ENCODE results near the gene CDK16.

Gene CDK16

DNA sequence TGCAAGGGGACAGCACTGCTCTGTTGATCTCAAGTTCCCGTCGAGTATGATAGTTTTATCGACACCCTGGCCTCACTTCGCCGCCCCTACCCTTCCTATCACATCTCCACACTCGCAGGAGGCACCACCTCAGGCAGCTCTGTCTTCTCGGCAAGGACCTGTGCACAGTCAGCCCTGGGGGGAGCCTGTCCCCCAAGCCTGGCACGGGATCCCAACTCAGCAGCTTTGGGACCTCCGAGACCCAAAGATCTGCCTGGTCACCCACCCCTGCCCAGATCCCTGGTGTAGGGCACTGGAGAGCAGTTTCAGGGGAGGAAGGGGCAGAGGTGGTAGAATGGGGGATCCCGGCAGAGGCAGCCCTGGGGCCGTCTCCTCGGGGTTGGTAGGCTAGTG is 42.9 kb upstream of the CDK16 start:
- H3K27ac ChIP-seq (ENCODE audit: low read depth, low read length, severe bottlenecking): no peak overlapping the region
- H3K4me1 ChIP-seq (ENCODE audit: control insufficient read depth, insufficient read depth, low read length, poor library complexity, severe bottlenecking): no peaks in the 10 kb centered on the region
- no peaks in the 10 kb centered on the region for H3K9me3 ChIP-seq (ENCODE audit: control insufficient read depth, low read length)
- WGBS, 2 experiments (ENCODE audit: insufficient coverage in 2 of 2): 96 to 100% methylated on average over 2 to 11 of the region's 12 CpGs
- H3K36me3 ChIP-seq (ENCODE audit: control insufficient read depth, insufficient read depth, low read length): peaks cover 59% of the 10 kb centered on the region
- no peak overlapping the region for H3K4me3 ChIP-seq (ENCODE audit: extremely low read depth, insufficient read depth, low read length, poor library complexity, severe bottlenecking)

DNA sequence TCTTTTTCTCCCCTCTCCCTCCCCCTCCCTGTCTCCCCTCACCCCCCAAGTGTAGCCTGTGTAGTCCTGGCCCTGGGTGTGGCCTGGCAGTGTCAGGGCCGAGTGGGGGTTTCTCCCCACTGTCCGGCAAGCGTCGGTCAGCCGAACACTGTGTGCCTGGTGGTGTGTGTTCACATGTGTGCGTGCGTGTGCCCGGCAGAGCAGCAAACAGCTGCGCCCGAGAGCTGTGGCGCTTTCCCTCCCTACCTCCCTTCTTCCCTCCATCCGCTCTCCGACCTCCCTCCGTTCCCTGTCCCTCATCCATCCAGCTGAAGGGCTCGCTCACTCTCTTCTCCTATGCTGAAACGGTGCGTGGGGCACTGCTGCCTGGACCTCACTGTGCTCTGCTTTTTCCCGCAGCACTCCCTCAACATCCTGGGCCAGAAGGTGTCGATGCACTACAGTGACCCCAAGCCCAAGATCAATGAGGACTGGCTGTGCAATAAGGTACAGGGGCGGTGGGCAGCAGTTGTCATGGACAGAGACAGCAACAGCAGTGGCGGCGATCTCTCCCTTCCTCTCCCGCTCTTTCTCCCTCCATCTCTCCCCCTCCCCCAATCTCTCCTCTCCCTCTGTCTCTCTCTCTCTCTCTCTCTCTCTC is 42.3 kb upstream of the CDK16 start:
- H3K4me1 ChIP-seq (ENCODE audit: control insufficient read depth, insufficient read depth, low read length, poor library complexity, severe bottlenecking): no peaks in the 10 kb centered on the region
- H3K36me3 ChIP-seq (ENCODE audit: control insufficient read depth, insufficient read depth, low read length): peaks cover 63% of the 10 kb centered on the region
- no peak overlapping the region for H3K27ac ChIP-seq (ENCODE audit: low read depth, low read length, severe bottlenecking)
- WGBS, 2 experiments (ENCODE audit: insufficient coverage in 2 of 2): 96 to 97% methylated on average over 13 to 15 of the region's 23 CpGs
- no peaks in the 10 kb centered on the region for H3K9me3 ChIP-seq (ENCODE audit: control insufficient read depth, low read length)
- no peak overlapping the region for H3K4me3 ChIP-seq (ENCODE audit: extremely low read depth, insufficient read depth, low read length, poor library complexity, severe bottlenecking)

DNA sequence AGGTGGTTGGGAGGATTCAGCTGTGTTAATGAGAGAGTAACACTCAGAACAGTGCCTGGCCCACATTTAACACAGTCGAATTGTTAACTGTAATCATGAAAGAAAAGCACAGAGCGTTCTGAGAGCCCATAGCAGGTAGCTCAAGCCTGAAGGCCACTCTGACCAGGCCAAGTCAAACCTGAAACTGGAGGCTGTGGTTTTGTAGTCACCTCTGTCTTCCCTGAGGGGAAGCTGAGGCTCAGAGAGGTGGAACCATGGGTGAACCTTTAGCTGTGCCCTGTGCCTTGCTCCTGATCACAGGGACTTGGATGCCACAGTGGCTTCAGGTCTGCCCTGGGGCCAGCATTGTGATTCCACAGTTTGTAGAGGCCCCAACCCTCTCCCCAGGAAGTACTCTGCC is 41.4 kb upstream of the CDK16 start:
- no peak overlapping the region for H3K27ac ChIP-seq (ENCODE audit: low read depth, low read length, severe bottlenecking)
- H3K36me3 ChIP-seq (ENCODE audit: control insufficient read depth, insufficient read depth, low read length): peaks cover 64% of the 10 kb centered on the region
- H3K9me3 ChIP-seq (ENCODE audit: control insufficient read depth, low read length): no peaks in the 10 kb centered on the region
- H3K4me1 ChIP-seq (ENCODE audit: control insufficient read depth, insufficient read depth, low read length, poor library complexity, severe bottlenecking): no peaks in the 10 kb centered on the region
- no peak overlapping the region for H3K4me3 ChIP-seq (ENCODE audit: extremely low read depth, insufficient read depth, low read length, poor library complexity, severe bottlenecking)
- WGBS, 2 experiments (ENCODE audit: insufficient coverage in 2 of 2): 0% methylated on average over 1 of the region's 2 CpGs

DNA sequence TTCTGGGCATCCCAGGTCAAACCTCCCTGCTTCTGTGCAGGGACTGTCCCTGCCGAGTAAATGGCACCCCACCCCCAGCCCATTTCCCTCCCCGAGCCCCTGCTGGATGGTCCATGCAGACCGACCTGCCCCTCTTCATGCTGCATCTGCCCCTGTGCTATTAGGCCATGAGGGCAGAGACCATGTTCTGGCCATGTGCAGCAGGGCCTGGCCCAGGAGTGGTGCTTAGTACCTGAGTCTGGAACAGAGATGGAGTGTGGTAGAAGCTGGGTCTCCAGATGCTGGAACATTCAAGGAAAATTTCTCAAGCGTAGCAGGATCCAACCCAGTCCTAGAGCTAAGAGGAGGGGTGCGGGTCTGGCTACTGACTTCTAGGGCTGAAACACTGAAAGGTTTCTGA is 40.1 kb upstream of the CDK16 start:
- Histone ChIP-seq H3K9me3 (ENCODE audit: control insufficient read depth, low read length) (no peaks in the 10 kb centered on the region), H3K36me3 (ENCODE audit: control insufficient read depth, insufficient read depth, low read length) (peaks cover 61% of the 10 kb centered on the region), H3K4me3 (ENCODE audit: extremely low read depth, insufficient read depth, low read length, poor library complexity, severe bottlenecking) (no peak overlapping the region), H3K27ac (ENCODE audit: low read depth, low read length, severe bottlenecking) (no peak overlapping the region), H3K4me1 (ENCODE audit: control insufficient read depth, insufficient read depth, low read length, poor library complexity, severe bottlenecking) (no peaks in the 10 kb centered on the region)
- WGBS, 2 experiments (ENCODE audit: insufficient coverage in 2 of 2): 91 to 92% methylated on average over 3 of the region's 5 CpGs

DNA sequence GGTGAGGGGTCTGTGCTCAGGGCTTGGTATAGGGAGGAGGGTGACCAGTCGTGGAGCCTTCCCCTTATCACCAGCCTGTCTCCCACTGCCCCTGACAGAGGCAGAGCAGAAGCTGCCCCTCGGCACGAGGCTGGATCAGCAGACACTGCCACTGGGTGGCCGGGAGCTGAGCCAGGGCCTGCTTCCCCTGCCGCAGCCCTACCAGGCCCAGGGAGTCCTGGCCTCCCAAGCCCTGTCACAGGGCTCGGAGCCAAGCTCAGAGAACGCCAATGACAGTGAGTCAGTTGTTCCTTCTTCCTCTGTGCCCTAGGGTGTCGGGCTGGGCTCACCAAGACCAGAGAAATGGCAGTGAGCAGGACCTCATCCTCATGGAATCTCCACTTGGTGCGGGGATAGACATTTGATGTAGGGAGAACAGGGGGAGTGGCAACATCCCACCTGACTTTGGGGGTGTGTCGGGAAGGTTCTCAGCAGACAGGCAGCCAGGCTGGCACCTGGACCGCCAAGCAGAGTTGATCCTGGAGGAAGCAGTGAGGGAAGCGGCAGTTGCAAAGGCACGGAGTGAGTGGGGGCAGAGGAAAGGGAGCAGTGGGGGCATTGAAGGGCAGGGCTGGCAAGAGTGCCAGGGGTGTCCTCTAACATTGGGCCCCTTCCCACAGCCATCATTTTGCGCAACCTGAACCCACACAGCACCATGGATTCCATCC is 39.1 kb upstream of the CDK16 start:
- H3K4me1 ChIP-seq (ENCODE audit: control insufficient read depth, insufficient read depth, low read length, poor library complexity, severe bottlenecking): no peaks in the 10 kb centered on the region
- peaks cover 60% of the 10 kb centered on the region for H3K36me3 ChIP-seq (ENCODE audit: control insufficient read depth, insufficient read depth, low read length)
- WGBS, 2 experiments (ENCODE audit: insufficient coverage in 2 of 2): 79 to 90% methylated on average over 2 to 9 of the region's 14 CpGs
- no peak overlapping the region for H3K27ac ChIP-seq (ENCODE audit: low read depth, low read length, severe bottlenecking)
- H3K4me3 ChIP-seq (ENCODE audit: extremely low read depth, insufficient read depth, low read length, poor library complexity, severe bottlenecking): no peak overlapping the region
- no peaks in the 10 kb centered on the region for H3K9me3 ChIP-seq (ENCODE audit: control insufficient read depth, low read length)

DNA sequence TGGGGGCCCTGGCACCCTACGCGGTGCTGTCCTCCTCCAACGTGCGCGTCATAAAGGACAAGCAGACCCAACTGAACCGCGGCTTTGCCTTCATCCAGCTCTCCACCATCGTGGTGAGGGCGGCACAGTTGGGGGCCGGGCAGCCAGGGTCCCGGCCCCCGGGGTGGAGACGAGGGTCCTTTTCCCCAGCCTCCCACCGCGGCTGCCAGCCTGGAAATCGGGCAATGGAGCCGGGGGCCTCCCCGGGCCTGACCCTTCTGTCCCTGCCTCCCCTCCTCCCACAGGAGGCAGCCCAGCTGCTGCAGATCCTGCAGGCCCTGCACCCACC is 38.6 kb upstream of the CDK16 start:
- H3K4me1 ChIP-seq (ENCODE audit: control insufficient read depth, insufficient read depth, low read length, poor library complexity, severe bottlenecking): no peaks in the 10 kb centered on the region
- peaks cover 61% of the 10 kb centered on the region for H3K36me3 ChIP-seq (ENCODE audit: control insufficient read depth, insufficient read depth, low read length)
- no peaks in the 10 kb centered on the region for H3K9me3 ChIP-seq (ENCODE audit: control insufficient read depth, low read length)
- no peak overlapping the region for H3K4me3 ChIP-seq (ENCODE audit: extremely low read depth, insufficient read depth, low read length, poor library complexity, severe bottlenecking)
- H3K27ac ChIP-seq (ENCODE audit: low read depth, low read length, severe bottlenecking): no peak overlapping the region
- WGBS, 2 experiments (ENCODE audit: insufficient coverage in 2 of 2): 95 to 100% methylated on average over 3 to 10 of the region's 18 CpGs

DNA sequence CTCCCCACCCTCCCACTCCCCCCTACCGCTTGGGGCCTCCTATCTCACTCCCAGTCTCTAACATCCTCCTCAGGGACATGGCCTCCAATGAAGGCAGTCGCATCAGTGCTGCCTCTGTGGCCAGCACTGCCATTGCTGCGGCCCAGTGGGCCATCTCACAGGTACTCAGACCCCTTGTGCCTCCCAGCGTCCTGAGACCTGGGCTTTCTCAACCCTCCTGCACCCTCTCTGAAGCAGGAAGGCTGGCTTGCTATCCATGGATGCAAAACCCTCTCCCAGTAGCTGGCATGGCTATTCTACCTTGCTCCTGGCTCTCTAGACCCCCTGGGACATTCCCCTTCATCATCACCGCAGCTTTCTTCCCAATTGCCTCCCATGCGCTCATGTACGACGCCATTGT is 38.1 kb upstream of the CDK16 start:
- Histone ChIP-seq H3K27ac (ENCODE audit: low read depth, low read length, severe bottlenecking) (no peak overlapping the region), H3K4me3 (ENCODE audit: extremely low read depth, insufficient read depth, low read length, poor library complexity, severe bottlenecking) (no peak overlapping the region), H3K9me3 (ENCODE audit: control insufficient read depth, low read length) (no peaks in the 10 kb centered on the region), H3K36me3 (ENCODE audit: control insufficient read depth, insufficient read depth, low read length) (peaks cover 58% of the 10 kb centered on the region), H3K4me1 (ENCODE audit: control insufficient read depth, insufficient read depth, low read length, poor library complexity, severe bottlenecking) (no peaks in the 10 kb centered on the region)
- no CpG with 5 or more reads among the region's 8 CpGs for WGBS, 2 experiments (ENCODE audit: insufficient coverage in 2 of 2)

DNA sequence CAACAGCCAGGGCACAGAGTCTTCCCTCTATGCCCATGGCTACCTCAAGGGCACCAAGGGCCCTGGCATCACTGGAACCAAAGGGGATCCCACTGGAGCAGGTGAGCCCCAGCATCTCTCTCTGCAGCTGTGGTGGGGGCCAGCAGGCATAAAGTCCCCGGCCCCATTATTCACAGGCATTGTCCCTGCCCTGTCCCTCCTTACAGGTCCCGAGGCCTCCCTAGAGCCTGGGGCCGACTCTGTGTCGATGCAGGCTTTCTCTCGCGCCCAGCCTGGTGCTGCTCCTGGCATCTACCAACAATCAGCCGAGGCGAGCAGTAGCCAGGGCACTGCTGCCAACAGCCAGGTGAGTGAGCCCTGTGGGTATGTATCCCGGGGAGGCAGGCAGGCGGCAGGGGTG is 37.2 kb upstream of the CDK16 start:
- H3K27ac ChIP-seq (ENCODE audit: low read depth, low read length, severe bottlenecking): no peak overlapping the region
- H3K4me1 ChIP-seq (ENCODE audit: control insufficient read depth, insufficient read depth, low read length, poor library complexity, severe bottlenecking): no peaks in the 10 kb centered on the region
- no peak overlapping the region for H3K4me3 ChIP-seq (ENCODE audit: extremely low read depth, insufficient read depth, low read length, poor library complexity, severe bottlenecking)
- peaks cover 62% of the 10 kb centered on the region for H3K36me3 ChIP-seq (ENCODE audit: control insufficient read depth, insufficient read depth, low read length)
- WGBS, 2 experiments (ENCODE audit: insufficient coverage in 2 of 2): 98 to 100% methylated on average over 6 to 9 of the region's 10 CpGs
- H3K9me3 ChIP-seq (ENCODE audit: control insufficient read depth, low read length): no peaks in the 10 kb centered on the region

DNA sequence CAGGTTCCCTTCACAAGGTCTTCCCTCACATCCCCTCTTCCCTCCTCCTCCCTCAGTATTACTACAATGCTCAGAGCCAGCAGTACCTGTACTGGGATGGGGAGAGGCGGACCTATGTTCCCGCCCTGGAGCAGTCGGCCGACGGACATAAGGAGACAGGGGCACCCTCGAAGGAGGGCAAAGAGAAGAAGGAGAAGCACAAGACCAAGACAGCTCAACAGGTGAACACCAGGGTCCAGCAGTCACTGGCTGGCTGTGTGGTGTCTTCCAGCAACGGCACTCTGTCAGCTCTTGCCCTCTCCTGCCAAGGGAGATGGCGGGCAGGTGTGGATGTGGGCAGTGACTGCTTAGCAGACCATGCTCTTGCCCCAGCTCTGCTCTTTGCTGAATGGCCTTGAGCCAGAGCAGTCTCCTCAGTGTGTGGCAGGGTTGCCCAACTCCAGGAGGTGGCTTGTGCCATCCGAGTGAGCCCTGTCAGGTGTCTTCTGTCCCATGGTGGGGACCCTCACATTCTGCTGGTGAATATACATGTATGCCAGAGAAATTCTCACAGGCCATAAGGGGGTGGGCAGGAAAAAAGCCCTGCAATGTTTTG is 36.3 kb upstream of the CDK16 start:
- H3K4me3 ChIP-seq (ENCODE audit: extremely low read depth, insufficient read depth, low read length, poor library complexity, severe bottlenecking): no peak overlapping the region
- H3K36me3 ChIP-seq (ENCODE audit: control insufficient read depth, insufficient read depth, low read length): peaks cover 66% of the 10 kb centered on the region
- no peaks in the 10 kb centered on the region for H3K4me1 ChIP-seq (ENCODE audit: control insufficient read depth, insufficient read depth, low read length, poor library complexity, severe bottlenecking)
- no peak overlapping the region for H3K27ac ChIP-seq (ENCODE audit: low read depth, low read length, severe bottlenecking)
- H3K9me3 ChIP-seq (ENCODE audit: control insufficient read depth, low read length): no peaks in the 10 kb centered on the region
- WGBS, 2 experiments (ENCODE audit: insufficient coverage in 2 of 2): 98% methylated on average over 6 of the region's 9 CpGs; no CpG with 5 or more reads in 1 of the 2 experiments

DNA sequence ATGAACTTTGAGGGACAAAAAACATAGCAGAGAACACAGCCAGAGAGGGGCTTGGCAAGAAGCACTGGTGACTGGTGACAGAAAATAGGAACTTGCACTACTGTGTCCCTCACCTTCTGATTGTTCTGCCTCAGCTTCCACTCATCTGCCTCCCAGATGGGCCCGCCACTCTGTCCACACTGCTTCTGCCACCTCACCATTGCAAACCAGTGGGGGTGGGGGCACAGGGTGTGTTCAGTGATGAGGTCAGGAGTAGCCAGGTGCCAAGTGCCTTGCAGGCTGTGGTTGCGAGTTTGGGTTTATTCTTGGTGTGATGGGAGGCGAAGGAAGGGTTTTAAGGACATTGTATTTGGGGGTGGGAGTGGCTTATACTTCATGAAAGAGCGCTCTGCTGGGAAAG is 34.0 kb upstream of the CDK16 start:
- H3K4me1 ChIP-seq (ENCODE audit: control insufficient read depth, insufficient read depth, low read length, poor library complexity, severe bottlenecking): no peaks in the 10 kb centered on the region
- no peak overlapping the region for H3K4me3 ChIP-seq (ENCODE audit: extremely low read depth, insufficient read depth, low read length, poor library complexity, severe bottlenecking)
- 92 to 100% methylated on average over 2 of the region's 4 CpGs for WGBS, 2 experiments (ENCODE audit: insufficient coverage in 2 of 2)
- no peaks in the 10 kb centered on the region for H3K9me3 ChIP-seq (ENCODE audit: control insufficient read depth, low read length)
- peaks cover 51% of the 10 kb centered on the region for H3K36me3 ChIP-seq (ENCODE audit: control insufficient read depth, insufficient read depth, low read length)
- H3K27ac ChIP-seq (ENCODE audit: low read depth, low read length, severe bottlenecking): no peak overlapping the region

DNA sequence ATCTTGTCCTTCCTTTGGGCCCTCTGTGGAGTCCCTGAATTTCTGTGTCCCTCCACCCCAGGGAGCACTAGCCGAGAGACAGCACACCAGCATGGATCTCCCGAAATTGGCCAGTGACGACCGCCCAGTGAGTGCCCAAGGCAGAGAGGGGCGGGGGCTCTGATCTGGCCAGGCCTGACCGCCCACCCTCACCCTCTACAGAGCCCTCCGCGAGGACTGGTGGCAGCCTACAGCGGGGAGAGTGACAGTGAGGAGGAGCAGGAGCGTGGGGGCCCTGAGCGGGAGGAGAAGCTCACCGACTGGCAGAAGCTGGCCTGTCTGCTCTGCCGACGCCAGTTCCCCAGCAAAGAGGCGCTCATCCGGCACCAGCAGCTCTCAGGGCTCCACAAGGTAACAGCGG is 33.2 kb upstream of the CDK16 start:
- WGBS, 2 experiments (ENCODE audit: insufficient coverage in 2 of 2): 93 to 98% methylated on average over 7 to 10 of the region's 17 CpGs
- Histone ChIP-seq H3K4me3 (ENCODE audit: extremely low read depth, insufficient read depth, low read length, poor library complexity, severe bottlenecking) (no peak overlapping the region), H3K9me3 (ENCODE audit: control insufficient read depth, low read length) (no peaks in the 10 kb centered on the region), H3K36me3 (ENCODE audit: control insufficient read depth, insufficient read depth, low read length) (peaks cover 48% of the 10 kb centered on the region), H3K4me1 (ENCODE audit: control insufficient read depth, insufficient read depth, low read length, poor library complexity, severe bottlenecking) (no peaks in the 10 kb centered on the region), H3K27ac (ENCODE audit: low read depth, low read length, severe bottlenecking) (no peak overlapping the region)

Measured in mesodermal cell (in vitro differentiated cells).